GM19099 (cell line): Measurements from ENCODE around the gene SYT5.

Experiments
- POLR2A ChIP-seq: IDR thresholded peaks from 3 replicates; pipeline ENCODE4 v1.6.1; 2011; ENCODE audit warnings: low read depth; ENCODE audit not compliant: insufficient read length; ENCODE audit errors: extremely low read depth

Gene SYT5

GRCh38 chr19:55179606-55180484 lies at the start of gene SYT5:
SYT5 (minus strand) TSS chr19:55180289; CDS start chr19:55179041, 1,248 bp downstream.
- TF ChIP-seq POLR2A = no peak

DNA sequence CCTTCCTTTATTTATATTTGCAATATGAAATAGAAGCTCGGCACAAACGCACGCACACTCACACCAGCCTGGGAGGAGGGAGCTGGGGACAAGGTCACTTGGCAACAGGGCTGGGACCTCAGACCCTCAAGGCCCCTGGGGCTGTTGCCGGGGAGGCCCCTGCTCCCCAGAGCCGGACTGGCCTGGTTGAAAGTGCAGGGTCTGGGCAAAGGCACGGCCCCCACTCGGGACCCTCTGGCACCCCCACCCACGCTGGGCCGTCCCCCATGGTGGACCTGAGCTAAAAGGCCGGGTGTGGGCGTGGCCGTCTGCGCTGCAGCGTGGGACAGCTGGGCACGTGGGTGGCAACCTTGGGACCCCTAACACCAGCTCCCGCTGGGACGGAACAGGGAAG lies 49.7 kb upstream of the SYT5 start:
- no peak for TF ChIP-seq POLR2A

GRCh38 chr19:55229145-55229788 lies 49.2 kb upstream of the SYT5 start:
- TF ChIP-seq POLR2A = no peak

DNA sequence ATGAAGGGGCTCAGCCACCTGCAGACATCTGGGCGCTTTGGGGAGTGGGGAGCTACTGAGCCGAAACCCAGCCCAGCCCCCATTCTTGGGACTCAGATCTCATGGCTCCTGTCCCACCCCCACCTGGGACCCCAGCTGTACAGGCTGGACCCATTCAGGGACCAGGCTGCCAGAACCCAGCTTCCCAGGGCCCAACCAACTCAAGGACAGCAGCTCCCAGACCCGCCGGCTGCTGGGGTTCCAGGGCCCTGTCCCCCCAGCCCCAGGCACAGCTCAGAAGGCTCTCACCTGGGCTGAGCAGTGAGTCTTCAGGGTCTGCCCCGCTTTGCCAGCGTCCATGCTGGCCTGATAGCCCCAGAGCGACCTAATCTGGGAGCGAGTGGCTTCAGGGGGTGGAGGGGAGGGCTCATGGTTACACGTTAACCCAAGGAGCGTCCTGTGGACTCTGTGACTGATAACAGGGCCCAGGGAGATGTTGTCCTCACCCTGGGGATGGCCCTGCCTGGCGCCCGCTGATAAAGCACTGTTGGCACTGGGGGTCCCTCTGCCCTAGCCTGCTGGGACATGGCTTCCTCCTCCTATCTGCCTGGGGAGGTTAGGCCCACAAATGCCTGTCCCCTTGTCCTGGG lies 48.4 kb upstream of the SYT5 start, which contains the start of gene TMEM86B:
Gene TMEM86B, minus strand, starts transcription at position 361 of the 629 bp plus-strand sequence. Its CDS starts 22 bp downstream, at position 339.
- no peak for TF ChIP-seq POLR2A

DNA sequence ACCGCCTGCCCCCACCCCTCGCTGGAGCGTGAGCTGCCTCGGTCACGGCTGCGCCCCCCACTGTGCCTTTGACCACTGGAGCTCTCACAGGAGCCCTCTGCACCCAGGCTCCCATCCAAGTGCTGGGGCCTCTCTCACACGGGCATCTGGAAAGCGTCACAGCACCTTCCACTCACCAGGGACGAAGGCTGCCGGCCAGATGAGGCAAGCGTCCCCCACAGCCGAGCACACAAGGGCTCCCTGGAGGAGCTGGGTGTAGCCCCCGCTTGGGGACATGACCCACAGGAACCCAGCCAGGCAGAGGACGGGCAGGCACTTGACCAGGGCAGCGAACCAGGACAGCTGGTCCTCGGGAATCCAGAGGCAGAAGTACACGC lies 47.9 kb upstream of the SYT5 start:
- TF ChIP-seq POLR2A = no peak

GRCh38 chr19:55227241-55228014 lies 47.3 kb upstream of the SYT5 start:
- no peak for TF ChIP-seq POLR2A

DNA sequence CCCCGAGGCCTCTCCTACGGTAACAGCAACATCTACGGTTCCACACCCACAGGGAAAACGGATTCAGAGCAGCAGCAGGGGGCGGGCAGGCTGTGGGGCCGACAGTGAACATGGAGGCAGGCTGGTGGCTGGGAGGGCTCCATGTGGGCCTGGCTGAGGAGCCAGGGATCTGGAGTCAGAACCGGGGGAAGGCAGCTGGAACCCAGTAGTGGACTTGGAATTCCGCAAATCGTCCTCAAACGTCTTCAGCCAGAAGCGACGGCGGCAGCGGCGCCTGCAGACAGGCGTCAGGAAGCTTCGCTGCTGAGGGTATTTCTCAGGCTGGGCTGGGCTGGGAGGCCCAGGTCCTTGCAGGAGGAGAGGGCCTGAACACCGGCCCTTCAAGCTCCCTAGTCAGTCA lies 46.7 kb upstream of the SYT5 start:
- no peak for TF ChIP-seq POLR2A

DNA sequence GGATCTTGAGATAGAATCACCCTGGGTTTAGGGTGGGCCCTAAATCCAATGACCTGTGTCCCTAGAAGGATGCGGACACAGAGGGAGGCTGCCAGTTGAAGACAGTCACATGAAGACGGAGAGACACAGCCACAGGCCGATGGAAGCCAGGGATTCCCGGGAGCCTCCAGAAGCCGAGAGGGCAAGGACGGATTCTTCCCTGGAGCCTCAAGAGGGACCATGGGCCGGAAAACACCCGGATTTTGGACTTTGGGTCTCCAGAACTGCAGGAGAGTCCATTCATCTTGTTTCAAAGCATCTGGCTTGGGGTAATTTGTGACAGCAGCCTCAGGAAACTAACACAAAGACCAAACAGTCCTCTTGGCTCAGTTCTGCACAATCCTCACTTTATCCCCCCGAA lies 46.2 kb upstream of the SYT5 start:
- TF ChIP-seq POLR2A = no peak

DNA sequence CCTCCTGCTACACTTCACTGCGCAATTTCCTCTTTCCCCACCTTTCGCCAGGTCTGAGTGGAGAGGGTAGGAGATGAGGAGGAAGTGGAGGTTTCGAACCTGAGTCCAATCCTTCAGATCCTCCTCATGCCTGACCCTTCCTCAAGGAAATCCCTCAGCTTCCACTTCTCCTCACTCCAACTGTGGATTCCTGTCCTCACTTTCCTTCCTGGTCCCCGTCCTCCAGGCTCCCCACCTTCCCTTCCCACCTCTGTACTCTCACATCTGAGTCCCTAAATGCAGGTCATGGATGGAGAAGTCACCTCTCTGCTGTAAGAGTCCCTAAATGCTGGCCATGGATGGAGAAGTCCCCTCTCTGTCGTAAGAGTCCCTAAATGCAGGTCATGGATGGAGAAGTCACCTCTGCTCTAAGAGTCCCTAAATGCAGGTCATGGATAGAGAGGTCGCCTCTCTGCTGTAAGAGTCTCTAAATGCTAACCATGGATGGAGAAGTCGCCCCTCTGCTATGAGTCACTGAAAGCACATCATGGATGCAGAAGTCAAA lies 45.4 kb upstream of the SYT5 start:
- no peak for TF ChIP-seq POLR2A

DNA sequence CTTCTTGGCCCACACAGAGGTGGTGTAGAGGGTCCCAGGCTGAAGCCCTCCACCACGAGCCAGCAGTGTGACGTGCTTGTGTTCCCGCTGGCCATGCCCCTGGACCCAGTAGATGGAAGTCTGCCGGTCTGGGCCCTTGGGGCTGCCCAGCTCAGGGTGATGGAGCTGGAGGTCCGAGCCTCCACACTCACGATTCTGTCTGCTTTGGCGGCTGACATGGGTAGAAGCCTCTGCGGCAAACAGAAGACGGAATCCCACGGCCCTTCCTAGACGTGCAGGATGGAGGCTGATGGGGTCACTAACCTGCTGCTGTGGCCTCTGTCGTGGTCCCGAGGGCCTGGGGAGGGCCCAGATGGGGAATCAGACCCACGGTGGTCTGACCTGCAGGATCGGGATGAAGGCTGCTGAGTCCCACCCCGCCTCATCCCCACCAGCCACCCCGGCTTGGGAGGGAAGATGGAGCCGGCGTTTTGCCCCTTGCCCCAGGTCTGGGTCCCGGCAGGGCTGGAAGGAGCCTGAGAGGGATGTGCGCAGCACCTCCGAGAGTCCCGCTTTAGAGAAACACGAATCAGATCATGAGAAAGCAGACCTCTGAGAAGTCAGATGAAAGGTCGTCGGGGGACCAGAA lies 44.1 kb upstream of the SYT5 start:
- TF ChIP-seq POLR2A = no peak

DNA sequence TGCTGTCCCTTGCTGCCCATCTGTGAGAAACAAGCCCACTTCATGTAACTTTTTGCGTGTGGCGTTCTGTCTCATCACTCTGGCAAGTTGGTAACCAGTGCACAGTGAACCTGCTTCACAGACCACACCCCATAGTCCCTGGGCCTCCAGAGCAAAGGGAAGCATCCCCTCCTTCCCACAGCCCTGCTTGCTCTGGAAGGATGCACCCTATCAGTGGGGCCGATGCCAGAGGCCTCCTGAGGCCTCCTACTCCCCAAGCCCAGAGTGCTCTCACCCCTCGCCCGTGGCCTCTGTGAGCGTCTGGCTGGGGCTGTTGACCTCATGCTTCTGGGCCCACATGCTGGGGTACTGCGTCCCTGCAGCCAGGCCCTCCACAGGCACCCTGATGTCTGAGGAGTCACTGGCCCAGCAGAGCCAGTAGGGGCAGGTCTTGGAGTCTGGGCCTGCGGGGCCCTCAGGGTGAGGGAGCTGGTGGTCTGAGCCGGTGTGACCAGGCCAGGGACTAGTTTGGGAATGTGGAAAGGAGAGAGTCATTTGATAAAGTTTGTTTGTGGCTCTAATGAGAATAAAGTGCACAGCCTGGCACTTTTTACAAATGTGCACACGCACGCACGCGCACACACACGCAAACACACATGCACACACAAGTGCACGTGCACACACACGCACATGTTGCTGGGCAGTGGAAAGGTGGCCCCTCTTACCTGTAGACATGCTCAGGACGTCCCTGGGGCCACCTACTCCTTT lies 43.4 kb upstream of the SYT5 start:
- TF ChIP-seq POLR2A = no peak

DNA sequence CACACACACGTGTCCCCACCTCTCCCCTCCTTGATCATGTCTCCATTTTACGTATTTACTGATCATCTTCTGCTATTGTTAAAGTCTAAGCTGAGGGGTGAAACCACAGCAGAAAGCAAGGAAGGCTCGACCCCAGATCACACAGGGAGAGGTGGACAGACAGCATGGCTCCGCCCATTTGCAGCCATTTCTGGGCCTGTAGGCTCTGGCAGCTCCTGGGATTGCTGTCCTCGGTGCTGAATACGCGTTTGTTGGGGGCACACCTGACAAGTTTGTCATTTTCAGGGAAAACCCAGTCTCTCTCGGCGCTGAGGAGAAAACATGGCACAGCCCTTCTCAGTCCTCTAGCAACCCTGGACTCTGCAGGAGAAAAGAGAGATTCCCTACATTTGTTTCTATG lies 40.4 kb upstream of the SYT5 start:
- no peak for TF ChIP-seq POLR2A

- TF ChIP-seq POLR2A = no peak
These were observed 36.5 kb upstream of the SYT5 start for GRCh38 chr19:55216461-55217198.

DNA sequence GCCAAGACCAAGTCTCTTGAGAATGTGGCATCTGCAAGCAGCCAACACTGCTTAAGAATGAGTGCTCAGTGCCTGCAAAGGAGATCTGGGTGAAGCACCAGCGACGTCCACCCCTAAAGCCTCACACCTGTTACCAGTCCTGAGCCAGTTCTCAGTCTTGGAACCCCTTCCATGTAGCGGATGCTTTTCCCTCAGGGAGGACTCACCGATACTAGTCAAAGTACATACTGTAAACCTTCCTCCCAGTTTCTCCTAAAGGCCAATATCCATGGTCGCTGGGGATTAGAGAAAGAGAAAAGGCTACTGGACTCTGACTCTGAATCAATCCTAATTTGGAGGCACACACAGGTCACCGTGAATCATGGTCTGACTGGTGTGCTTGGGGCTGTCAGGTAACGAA lies 33.5 kb upstream of the SYT5 start:
- TF ChIP-seq POLR2A = no peak

GRCh38 chr19:55212447-55212846 lies 32.4 kb upstream of the SYT5 start:
- no peak for TF ChIP-seq POLR2A
